ENCODE results near the gene PALLD. TPM values are rescaled to one million over a fixed set of nuclear protein-coding genes. Genes with fewer than 3 reads are reported as not detected.

PALLD gene
- total RNA-seq, 1 experiment from 2014 or later: 166 TPM

DNA sequence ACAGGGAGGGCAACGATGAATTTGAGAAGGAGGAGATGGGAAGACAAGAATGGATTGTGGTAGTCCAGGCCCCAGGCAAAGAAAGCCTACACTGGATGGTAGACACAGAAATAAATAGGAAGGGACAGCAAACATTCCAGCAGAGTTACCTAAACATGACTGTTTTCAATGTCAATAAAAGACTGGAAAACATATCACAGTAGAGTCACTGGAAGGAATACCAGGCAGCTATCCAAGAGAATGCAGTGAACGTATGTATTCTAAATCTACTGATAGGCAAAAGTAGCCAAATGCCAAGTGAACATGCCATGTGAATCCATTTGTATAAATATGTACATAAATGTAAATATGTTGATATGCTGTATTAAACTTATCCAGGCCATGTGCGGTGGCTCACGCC is 183.0 kb downstream of the PALLD start:
- Histone ChIP-seq H3K36me3 (ENCODE audit: control insufficient read depth in 1 of 2, insufficient read depth in 2 of 2, low read length in 2 of 2) (peaks cover 0 to 17% of the 10 kb centered on the region in 2 experiments; a peak in 2 of 4 replicates), H3K27ac (ENCODE audit: low read depth, low read length) (0 out of 2 replicates have a peak overlapping the region, but pooled peaks have one; percentile 18), H3K27me3 (ENCODE audit: insufficient read depth, low read length) (no peaks in the 10 kb centered on the region), H3K4me2 (ENCODE audit: low read length) (no peak overlapping the region), H3K9me3 (ENCODE audit: control insufficient read depth in 1 of 2, insufficient read depth in 1 of 2, low read depth in 1 of 2, low read length in 2 of 2) (no peaks in the 10 kb centered on the region), H2AFZ (ENCODE audit: low read depth, low read length, poor library complexity, severe bottlenecking) (no peak overlapping the region), H3K9me2 (ENCODE audit: insufficient read depth) (no peaks in the 10 kb centered on the region), H3K9ac (ENCODE audit: low read length) (no peak overlapping the region), H3K79me2 (ENCODE audit: insufficient read depth, low read length) (no peaks in the 10 kb centered on the region), H3K4me1 (ENCODE audit: control insufficient read depth in 1 of 2, insufficient read depth in 2 of 2, low read length in 2 of 2) (no peaks in the 10 kb centered on the region), H3K4me3 (replicated peaks in 1 of 2; ENCODE audit: low read depth in 1 of 2, low read length in 2 of 2) (no peak overlapping the region), H4K20me1 (ENCODE audit: insufficient read depth) (no peaks in the 10 kb centered on the region)
- CTCF ChIA-PET: no interaction called here
- TF ChIP-seq CEBPB (IDR thresholded peaks at IDR 0.05; ENCODE audit: low read depth) (no peak), FOSL1 (IDR thresholded peaks at IDR 0.05; ENCODE audit: low read depth) (no peak), SRF (IDR thresholded peaks at IDR 0.05; ENCODE audit: low read depth) (no peak), EZH2phosphoT487 (IDR thresholded peaks at IDR 0.05; ENCODE audit: borderline replicate concordance) (no peak), EZH2 (IDR thresholded peaks at IDR 0.05) (no peak), ZNF274 (IDR thresholded peaks at IDR 0.05; ENCODE audit: low read depth, low read length) (no peak), ZFX (IDR thresholded peaks at IDR 0.05) (no peak), SIN3A (IDR thresholded peaks at IDR 0.05; ENCODE audit: low read depth) (no peak), JUND (IDR thresholded peaks at IDR 0.05) (no peak)
- TF ChIP-seq, protein P1, sequence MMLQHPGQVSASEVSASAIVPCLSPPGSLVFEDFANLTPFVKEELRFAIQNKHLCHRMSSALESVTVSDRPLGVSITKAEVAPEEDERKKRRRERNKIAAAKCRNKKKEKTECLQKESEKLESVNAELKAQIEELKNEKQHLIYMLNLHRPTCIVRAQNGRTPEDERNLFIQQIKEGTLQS (IDR thresholded peaks at IDR 0.05): no peak
- ATAC-seq (no peak), DNase-seq (ENCODE audit: low read depth, low spot score) (no peak)
- RAD21 ChIA-PET (ENCODE audit: low non-redundant PET in 1 of 2, low total read pairs in 2 of 2, uncharacterized antibody in 2 of 2, unreplicated experiment in 2 of 2): no interaction called here
- no TSS peak for BruUV-seq (replicated peaks)
- POLR2A ChIA-PET: no interaction called here
- intact Hi-C loops (cut with micrococcal nuclease): no loop called here

DNA sequence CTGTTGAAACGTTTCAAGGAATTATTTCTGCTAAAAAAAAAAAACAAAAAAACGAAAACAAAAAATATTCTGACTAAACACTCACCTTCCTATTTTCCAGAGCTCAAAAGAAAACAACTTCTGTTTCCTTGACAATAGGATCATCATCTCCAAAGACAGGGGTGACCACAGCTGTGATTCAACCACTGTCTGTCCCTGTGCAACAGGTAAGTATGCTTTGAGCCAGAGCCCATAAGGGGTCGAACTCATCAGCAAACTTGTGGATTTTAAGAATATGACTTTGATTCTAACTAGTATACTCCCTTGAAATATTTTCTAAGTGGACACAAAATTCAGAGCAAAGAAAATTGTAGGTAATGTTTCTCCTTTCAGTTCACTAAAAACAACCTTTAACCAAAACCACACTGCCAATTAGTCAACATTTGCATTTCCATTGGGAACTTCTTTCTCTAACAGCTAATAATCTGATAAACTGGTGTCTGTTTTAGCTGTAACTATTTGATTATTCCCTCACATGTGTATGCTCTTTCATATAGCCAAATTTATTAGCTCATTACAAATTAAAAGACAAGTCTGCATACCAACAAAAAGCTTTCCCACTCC is 186.1 kb downstream of the PALLD start:
- Histone ChIP-seq H3K4me2 (ENCODE audit: low read length) (no peak overlapping the region), H3K9me2 (ENCODE audit: insufficient read depth) (no peaks in the 10 kb centered on the region), H3K79me2 (ENCODE audit: insufficient read depth, low read length) (no peaks in the 10 kb centered on the region), H2AFZ (ENCODE audit: low read depth, low read length, poor library complexity, severe bottlenecking) (no peak overlapping the region), H3K4me1 (ENCODE audit: control insufficient read depth in 1 of 2, insufficient read depth in 2 of 2, low read length in 2 of 2) (no peaks in the 10 kb centered on the region), H3K9me3 (ENCODE audit: control insufficient read depth in 1 of 2, insufficient read depth in 1 of 2, low read depth in 1 of 2, low read length in 2 of 2) (no peaks in the 10 kb centered on the region), H3K27ac (ENCODE audit: low read depth, low read length) (no peak overlapping the region), H4K20me1 (ENCODE audit: insufficient read depth) (no peaks in the 10 kb centered on the region), H3K27me3 (ENCODE audit: insufficient read depth, low read length) (no peaks in the 10 kb centered on the region), H3K4me3 (replicated peaks in 1 of 2; ENCODE audit: low read depth in 1 of 2, low read length in 2 of 2) (no peak overlapping the region), H3K9ac (ENCODE audit: low read length) (no peak overlapping the region), H3K36me3 (ENCODE audit: control insufficient read depth in 1 of 2, insufficient read depth in 2 of 2, low read length in 2 of 2) (peaks cover 0 to 19% of the 10 kb centered on the region in 2 experiments; a peak in 2 of 4 replicates)
- intact Hi-C loops (cut with micrococcal nuclease): no loop called here
- ChIA-PET RAD21 (ENCODE audit: low non-redundant PET in 1 of 2, low total read pairs in 2 of 2, uncharacterized antibody in 2 of 2, unreplicated experiment in 2 of 2) (interaction anchor here in 1 of 2 experiments (0.7 kb wide), 1 partner anchor 127 kb away, joined by 3 read pairs; no protein-coding TSS in a partner anchor), CTCF (no interaction called here), POLR2A (no interaction called here)
- no peak for ATAC-seq
- DNase-seq (ENCODE audit: low read depth, low spot score): no peak
- TF ChIP-seq, protein P2, sequence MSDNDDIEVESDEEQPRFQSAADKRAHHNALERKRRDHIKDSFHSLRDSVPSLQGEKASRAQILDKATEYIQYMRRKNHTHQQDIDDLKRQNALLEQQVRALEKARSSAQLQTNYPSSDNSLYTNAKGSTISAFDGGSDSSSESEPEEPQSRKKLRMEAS (IDR thresholded peaks at IDR 0.05): no peak
- TF ChIP-seq RAD21 (IDR thresholded peaks at IDR 0.05; ENCODE audit: low read depth) (no peak), JUND (IDR thresholded peaks at IDR 0.05) (no peak), YY1 (IDR thresholded peaks at IDR 0.05; ENCODE audit: extremely low read depth, insufficient replicate concordance, low read depth, low read length) (no peak), POLR2A (IDR thresholded peaks at IDR 0.05; ENCODE audit: borderline replicate concordance, extremely low read depth, insufficient read depth, insufficient read length) (no peak), FOSL1 (IDR thresholded peaks at IDR 0.05; ENCODE audit: low read depth) (no peak), SRF (IDR thresholded peaks at IDR 0.05; ENCODE audit: low read depth) (no peak), EZH2 (IDR thresholded peaks at IDR 0.05) (no peak)
- TF ChIP-seq, protein P3, sequence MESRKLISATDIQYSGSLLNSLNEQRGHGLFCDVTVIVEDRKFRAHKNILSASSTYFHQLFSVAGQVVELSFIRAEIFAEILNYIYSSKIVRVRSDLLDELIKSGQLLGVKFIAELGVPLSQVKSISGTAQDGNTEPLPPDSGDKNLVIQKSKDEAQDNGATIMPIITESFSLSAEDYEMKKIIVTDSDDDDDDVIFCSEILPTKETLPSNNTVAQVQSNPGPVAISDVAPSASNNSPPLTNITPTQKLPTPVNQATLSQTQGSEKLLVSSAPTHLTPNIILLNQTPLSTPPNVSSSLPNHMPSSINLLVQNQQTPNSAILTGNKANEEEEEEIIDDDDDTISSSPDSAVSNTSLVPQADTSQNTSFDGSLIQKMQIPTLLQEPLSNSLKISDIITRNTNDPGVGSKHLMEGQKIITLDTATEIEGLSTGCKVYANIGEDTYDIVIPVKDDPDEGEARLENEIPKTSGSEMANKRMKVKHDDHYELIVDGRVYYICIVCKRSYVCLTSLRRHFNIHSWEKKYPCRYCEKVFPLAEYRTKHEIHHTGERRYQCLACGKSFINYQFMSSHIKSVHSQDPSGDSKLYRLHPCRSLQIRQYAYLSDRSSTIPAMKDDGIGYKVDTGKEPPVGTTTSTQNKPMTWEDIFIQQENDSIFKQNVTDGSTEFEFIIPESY (IDR thresholded peaks at IDR 0.05; ENCODE audit: extremely low read depth, insufficient replicate concordance, low read length): no peak
- TF ChIP-seq, protein P1 (IDR thresholded peaks at IDR 0.05): no peak
- BruUV-seq (replicated peaks): no TSS peak
